Lung (tissue), 12 donors: Measurements from ENCODE around the gene HUS1. TPM values are rescaled to one million over a fixed set of nuclear protein-coding genes. Genes with fewer than 3 reads are reported as not detected.
"Not testable (repeated sequence)": the region's sequence is repeated elsewhere in the genome, so short reads cannot be mapped to it uniquely, and the experiment has no call there.

Experiments
- ATAC-seq: fragments of 200-7000 bp; cut with Tn5 transposase; one replicate; pipeline ENCODE4 v1.9.1; 2020; ENCODE audit warnings: moderate number of reproducible peaks; ENCODE audit not compliant: insufficient read depth, low FRiP score
- DNase-seq, 3 donors: peaks; one replicate each; pipeline ENCODE4 v3.0.0-alpha.2; 2013 to 2017
- H3K27ac ChIP-seq, 2 donors: one replicate each; pipeline ENCODE4 v1.5.1; 2013; ENCODE audit warnings: mild to moderate bottlenecking in 2 of 2, moderate library complexity in 2 of 2, control low read depth in 1 of 2, inconsistent platforms in 1 of 2, low read depth in 1 of 2, low read length in 1 of 2
- H3K27me3 ChIP-seq, 3 donors: one replicate each; pipeline ENCODE4 v1.5.1; 2013; ENCODE audit warnings: low read length in 2 of 3; ENCODE audit not compliant: control insufficient read depth in 3 of 3, insufficient read depth in 3 of 3
- H3K36me3 ChIP-seq, 4 donors: one replicate each; pipeline ENCODE4 v1.5.1; 2013; ENCODE audit warnings: low read length in 4 of 4, mild to moderate bottlenecking in 1 of 4, moderate library complexity in 1 of 4; ENCODE audit not compliant: control insufficient read depth in 4 of 4, insufficient read depth in 4 of 4
- H3K4me1 ChIP-seq, 5 donors: one replicate each; pipeline ENCODE4 v1.5.1; 2013; ENCODE audit warnings: low read length in 5 of 5, mild to moderate bottlenecking in 2 of 5, moderate library complexity in 1 of 5; ENCODE audit not compliant: control insufficient read depth in 5 of 5, insufficient read depth in 5 of 5
- H3K4me3 ChIP-seq: one replicate; pipeline ENCODE4 v1.5.1; 2013; ENCODE audit warnings: mild to moderate bottlenecking, control low read depth, moderate library complexity
- H3K9ac ChIP-seq, 2 donors: one replicate each; pipeline ENCODE4 v1.5.1; 2013; ENCODE audit warnings: low read length in 2 of 2, control low read depth in 1 of 2; ENCODE audit not compliant: insufficient read depth in 1 of 2
- H3K9me3 ChIP-seq, 4 donors: one replicate each; pipeline ENCODE4 v1.5.1; 2013; ENCODE audit warnings: low read length in 3 of 4, mild to moderate bottlenecking in 1 of 4, moderate library complexity in 1 of 4; ENCODE audit not compliant: control insufficient read depth in 4 of 4, insufficient read depth in 3 of 4
- WGBS, 2 donors: extraction: QIAGEN DNeasy Blood & Tissue Kit; methylation state at CpG; one replicate each; pipeline ENCODE4 v1.1.7; 2013; 5-methylcytosine and 5-hydroxymethylcytosine counted together
- polyA plus RNA-seq, 2 donors: library from polyadenylated mRNA; stranded (reverse); fragments of 200-250 nt; gene quantifications; one replicate each; pipeline ENCODE4 v1.2.1, GENCODE V29; 2013
- total RNA-seq, 2 donors: library from RNA; depleted of rRNA in 1 of 2; stranded (reverse); fragments of >200 nt in 1 of 2; gene quantifications; one replicate each; pipeline ENCODE4 v1.2.1, GENCODE V29; 2014 to 2021
- TF ChIP-seq, protein P1 (sequence below): IDR thresholded peaks from 2 replicates; pipeline ENCODE4 v1.5.1; 2012; ENCODE audit warnings: mild to moderate bottlenecking; ENCODE audit errors: control extremely low read depth, extremely low read depth
- donor health status: control.
- donor health status: control.
- donor health status: Bipolar disorder and iron deficiency.
- donor health status: healthy.
- donor health status: DM: yes; HTN: yes; CAD: no.

The HUS1 gene
- total and polyA plus RNA-seq, 4 donors = 10.3 to 33.9 (median 19.3) TPM

DNA sequence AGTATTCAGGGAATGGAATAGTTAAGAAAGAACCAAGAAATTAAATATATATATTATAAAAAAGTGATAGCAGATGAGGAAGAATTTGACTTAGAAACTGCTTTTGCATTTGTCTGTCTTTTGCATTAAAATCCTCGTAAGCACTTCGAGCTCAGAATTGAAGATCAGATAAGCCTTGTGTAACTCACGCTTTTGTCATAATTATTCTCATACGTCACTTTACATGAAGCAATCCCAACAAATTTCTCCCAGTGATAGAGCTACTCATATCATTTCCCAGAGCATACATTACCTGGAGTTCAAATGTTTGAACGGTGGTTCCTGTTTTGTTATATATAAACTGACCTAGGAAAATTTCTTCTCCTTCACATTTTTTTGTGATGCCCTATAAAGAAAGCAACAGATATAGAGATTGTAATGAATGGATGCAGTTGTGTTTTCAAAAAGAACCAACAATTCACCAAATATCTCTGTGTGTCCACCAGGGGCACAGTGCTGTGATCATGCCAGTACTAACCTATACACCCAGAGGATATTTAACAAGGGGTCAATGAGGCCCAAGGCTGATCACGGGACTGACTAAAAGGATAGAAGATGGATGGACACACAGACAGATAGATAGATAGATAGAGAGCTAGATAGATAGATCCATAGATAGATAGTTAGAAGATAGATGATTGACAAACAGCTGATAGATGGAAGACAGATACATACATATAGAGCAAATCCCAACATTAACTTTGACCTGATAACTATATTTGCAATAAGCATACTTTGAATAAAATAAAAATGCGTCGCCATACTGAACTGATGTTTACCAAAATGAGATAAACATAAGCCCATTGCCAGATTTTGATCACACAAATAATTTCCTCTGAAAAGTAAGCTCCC is 9.3 kb upstream of the HUS1 start:
- Histone ChIP-seq H3K4me3 (no peak overlapping the region), H3K4me1 (peaks cover 0 to 2% (median 0%) of the 10 kb centered on the region in 5 donors), H3K36me3 (no peaks in the 10 kb centered on the region), H3K27me3 (no peaks in the 10 kb centered on the region), H3K9ac (peak overlapping the region in 1 of 2 donors; percentile 19), H3K27ac (no peak overlapping the region), H3K9me3 (no peaks in the 10 kb centered on the region)
- TF ChIP-seq, protein P1, sequence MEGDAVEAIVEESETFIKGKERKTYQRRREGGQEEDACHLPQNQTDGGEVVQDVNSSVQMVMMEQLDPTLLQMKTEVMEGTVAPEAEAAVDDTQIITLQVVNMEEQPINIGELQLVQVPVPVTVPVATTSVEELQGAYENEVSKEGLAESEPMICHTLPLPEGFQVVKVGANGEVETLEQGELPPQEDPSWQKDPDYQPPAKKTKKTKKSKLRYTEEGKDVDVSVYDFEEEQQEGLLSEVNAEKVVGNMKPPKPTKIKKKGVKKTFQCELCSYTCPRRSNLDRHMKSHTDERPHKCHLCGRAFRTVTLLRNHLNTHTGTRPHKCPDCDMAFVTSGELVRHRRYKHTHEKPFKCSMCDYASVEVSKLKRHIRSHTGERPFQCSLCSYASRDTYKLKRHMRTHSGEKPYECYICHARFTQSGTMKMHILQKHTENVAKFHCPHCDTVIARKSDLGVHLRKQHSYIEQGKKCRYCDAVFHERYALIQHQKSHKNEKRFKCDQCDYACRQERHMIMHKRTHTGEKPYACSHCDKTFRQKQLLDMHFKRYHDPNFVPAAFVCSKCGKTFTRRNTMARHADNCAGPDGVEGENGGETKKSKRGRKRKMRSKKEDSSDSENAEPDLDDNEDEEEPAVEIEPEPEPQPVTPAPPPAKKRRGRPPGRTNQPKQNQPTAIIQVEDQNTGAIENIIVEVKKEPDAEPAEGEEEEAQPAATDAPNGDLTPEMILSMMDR = no peak
- WGBS, 2 donors = 75 to 81% methylated on average over 8 of the region's 8 CpGs
- ATAC-seq = no peak
- DNase-seq = no peak

DNA sequence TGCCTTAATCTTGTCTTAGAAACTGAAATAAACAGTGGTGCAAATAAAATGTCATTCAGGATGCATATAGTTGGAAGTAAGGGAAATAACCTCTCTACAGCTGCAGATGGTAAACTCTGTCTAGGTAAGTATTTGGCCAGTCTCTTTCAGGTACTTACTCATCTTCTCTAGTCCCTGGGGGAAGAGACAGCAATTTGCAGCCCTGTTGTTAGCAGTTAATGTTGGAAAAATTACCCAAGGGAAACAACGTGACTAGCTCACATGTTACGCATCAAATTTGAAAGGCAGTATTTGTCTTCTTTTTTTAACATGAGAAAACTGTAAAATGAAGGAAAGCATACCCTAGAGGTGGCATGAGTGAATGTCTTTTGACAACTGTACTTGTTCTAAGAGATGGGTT is 3.2 kb upstream of the HUS1 start:
- TF ChIP-seq, protein P1 = no peak
- Histone ChIP-seq H3K36me3 (peaks cover 0 to 7% (median 3%) of the 10 kb centered on the region in 4 donors), H3K9me3 (no peaks in the 10 kb centered on the region), H3K4me1 (peaks cover 0 to 12% (median 0%) of the 10 kb centered on the region in 5 donors), H3K27me3 (no peaks in the 10 kb centered on the region), H3K27ac (no peak overlapping the region), H3K9ac (no peak overlapping the region), H3K4me3 (no peak overlapping the region)
- DNase-seq (no peak), ATAC-seq (no peak)
- 57 to 78% methylated on average over 2 of the region's 2 CpGs for WGBS, 2 donors

DNA sequence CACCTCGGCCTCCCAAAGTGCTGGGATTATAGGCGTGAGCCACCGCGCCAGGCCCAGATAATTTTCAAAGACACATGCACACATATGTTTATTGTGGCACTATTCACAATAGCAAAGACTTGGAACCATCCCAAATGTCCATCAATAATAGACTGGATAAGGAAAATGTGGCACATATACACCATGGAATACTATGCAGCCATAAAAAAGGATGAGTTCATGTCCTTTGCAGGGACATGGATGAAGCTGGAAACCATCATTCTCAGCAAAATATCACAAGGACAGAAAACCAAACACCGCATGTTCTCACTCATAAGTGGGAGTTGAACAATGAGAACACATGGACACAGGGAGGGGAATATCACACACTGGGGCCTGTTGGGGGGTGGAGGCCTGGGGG is 1.2 kb upstream of the HUS1 start:
- WGBS, 2 donors = 99 to 100% methylated on average over 4 of the region's 5 CpGs
- not testable (repeated sequence) for H3K9me3 ChIP-seq, ATAC-seq, DNase-seq, H3K27me3 ChIP-seq, H3K27ac ChIP-seq, H3K4me3 ChIP-seq, H3K9ac ChIP-seq
- Histone ChIP-seq H3K36me3 (peaks cover 8 to 21% (median 11%) of the 10 kb centered on the region in 4 donors), H3K4me1 (peaks cover 0 to 12% (median 0%) of the 10 kb centered on the region in 5 donors)

DNA sequence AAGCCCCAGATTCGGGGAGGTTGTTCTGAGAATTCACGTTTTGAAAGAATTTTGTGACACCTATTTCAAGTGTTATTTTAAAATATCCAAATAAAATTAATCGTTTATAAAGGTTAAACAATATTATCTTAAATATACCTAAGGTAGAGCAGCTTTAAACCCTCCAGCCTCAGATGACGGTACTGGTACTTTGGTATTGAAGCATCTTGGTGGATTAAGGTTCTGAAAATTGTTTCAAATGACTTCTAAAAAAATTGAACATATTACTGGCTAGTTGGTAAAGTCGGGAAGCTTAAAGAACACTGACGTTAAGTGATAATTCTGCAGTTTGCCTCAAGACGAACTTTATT is 392 bp upstream of the HUS1 start:
- no peaks in the 10 kb centered on the region for H3K27me3 ChIP-seq
- no peak overlapping the region for H3K9ac ChIP-seq
- 40 to 47% methylated on average over 7 of the region's 7 CpGs for WGBS, 2 donors
- peaks cover 10 to 21% (median 12%) of the 10 kb centered on the region in 4 donors for H3K36me3 ChIP-seq
- no peaks in the 10 kb centered on the region for H3K9me3 ChIP-seq
- peak overlapping the region; percentile 84 for H3K4me3 ChIP-seq
- DNase-seq (peak in 2 of 3 donors; percentile 13 to 30), ATAC-seq (no peak)
- peaks cover 0 to 12% (median 0%) of the 10 kb centered on the region in 5 donors for H3K4me1 ChIP-seq
- TF ChIP-seq, protein P1 = no peak
- peak overlapping the region; percentile 83 to 98 for H3K27ac ChIP-seq
